PC-3 (cell line): ENCODE data around the gene SMIM38. TPM values are rescaled to one million over a fixed set of nuclear protein-coding genes. Genes with fewer than 3 reads are reported as not detected.

Experiments used
- ATAC-seq: fragments of 200-7000 bp; cut with Tn5 transposase; 2 replicates; pipeline ENCODE4 v1.9.1; 2020; ENCODE audit warnings: mild to moderate bottlenecking, moderate library complexity
- BruUV-seq: library from RNA; stranded (reverse); fragments of 400-500 nt; replicated peaks from 2 replicates; lab custom pipeline; 2021; lab: Mats Ljungman, UMichigan
- CTCF ChIA-PET: fragments of 300-600 bp; sonication (Branson Sonifier 250); formaldehyde crosslinking; loops from one replicate; lab custom pipeline; 2022; ENCODE audit warnings: antibody characterized with exemption; lab: Charles Lee
- POLR2A ChIA-PET: fragments of 300-600 bp; sonication (Branson Sonifier 250); formaldehyde crosslinking; loops from one replicate; lab custom pipeline; 2022; ENCODE audit warnings: antibody characterized with exemption; ENCODE audit not compliant: unreplicated experiment; lab: Charles Lee
- DNase-seq: peaks from one replicate; pipeline ENCODE4 v3.0.0-alpha.2; 2015
- H2AFZ ChIP-seq: fragments of 300-600 bp; sonication (generic); 2 replicates; pipeline ENCODE4 v1.6.0; 2016; ENCODE audit warnings: antibody characterized with exemption, low read length
- H3F3A ChIP-seq: fragments of 300-600 bp; sonication (generic); one replicate; pipeline ENCODE4 v1.6.0; 2017; ENCODE audit warnings: antibody characterized with exemption, low read length, control low read depth, mild to moderate bottlenecking; ENCODE audit not compliant: unreplicated experiment
- H3K27ac ChIP-seq: fragments of 300-600 bp; sonication (generic); 2 replicates; pipeline ENCODE4 v1.5.1; 2016; ENCODE audit warnings: mild to moderate bottlenecking, low read length
- H3K27me3 ChIP-seq: fragments of 300-600 bp; sonication (generic); 2 replicates; pipeline ENCODE4 v1.6.1; 2016; ENCODE audit warnings: low read length, mixed read lengths
- H3K36me3 ChIP-seq: fragments of 300-600 bp; sonication (generic); 2 replicates; pipeline ENCODE4 v1.6.1; 2016; ENCODE audit warnings: low read depth, mixed run types, low read length, mixed read lengths
- H3K4me1 ChIP-seq: fragments of 300-600 bp; sonication (generic); 2 replicates; pipeline ENCODE4 v1.5.1; 2016; ENCODE audit warnings: low read length; ENCODE audit not compliant: insufficient read depth
- H3K4me2 ChIP-seq: fragments of 300-600 bp; sonication (generic); 2 replicates; pipeline ENCODE4 v1.6.0; 2016; ENCODE audit warnings: low read length
- H3K4me3 ChIP-seq: fragments of 300-600 bp; sonication (generic); 2 replicates; pipeline ENCODE4 v1.5.1; 2016; ENCODE audit warnings: mild to moderate bottlenecking, low read length, mixed read lengths
- H3K79me2 ChIP-seq: fragments of 300-600 bp; sonication (generic); 2 replicates; pipeline ENCODE4 v1.6.1; 2017; ENCODE audit warnings: low read length, mixed read lengths
- H3K9ac ChIP-seq: fragments of 300-600 bp; sonication (generic); 2 replicates; pipeline ENCODE4 v1.6.0; 2016; ENCODE audit warnings: mild to moderate bottlenecking, low read length
- H3K9me2 ChIP-seq: fragments of 300-600 bp; sonication (generic); replicated peaks from 2 replicates; pipeline ENCODE4 v1.6.1; 2016; ENCODE audit warnings: mixed run types, low read length, mixed read lengths
- H3K9me3 ChIP-seq: fragments of 300-600 bp; sonication (generic); 2 replicates; pipeline ENCODE4 v1.6.1; 2016; ENCODE audit warnings: low read length, mixed read lengths
- H4K20me1 ChIP-seq: fragments of 300-600 bp; sonication (generic); 2 replicates; pipeline ENCODE4 v1.6.1; 2016; ENCODE audit warnings: low read length, mixed read lengths
- CTCF ChIP-seq: fragments of 300-600 bp; sonication (generic); conservative IDR thresholded peaks from 2 replicates; pipeline ENCODE4 v1.5.1; 2017; ENCODE audit warnings: antibody characterized with exemption, low read depth, mild to moderate bottlenecking, low read length
- EZH2 ChIP-seq: fragments of 300-600 bp; sonication (generic); IDR thresholded peaks from one replicate; pipeline ENCODE4 v1.6.1; 2017; ENCODE audit warnings: antibody characterized with exemption, mild to moderate bottlenecking, low read length; ENCODE audit not compliant: unreplicated experiment
- EZH2phosphoT487 ChIP-seq: fragments of 300-600 bp; sonication (generic); IDR thresholded peaks from 2 replicates; pipeline ENCODE4 v1.6.1; 2018; ENCODE audit warnings: mild to moderate bottlenecking, antibody characterized with exemption, low read length, borderline replicate concordance
- intact Hi-C: fragments of 100-400 bp; cut with micrococcal nuclease; formaldehyde crosslinking; loops from 2 replicates; pipeline ENCODE4 v1.9.0; 2023
- total RNA-seq: library from RNA; depleted of rRNA; stranded (reverse); fragments of >200 nt; gene quantifications from 2 replicates; pipeline ENCODE4 v1.2.3, GENCODE V29; 2014

The SMIM38 gene
- total RNA-seq, 1 experiment from 2014 or later = 0.04 TPM

GRCh38 chr11:69156673-69157155 is 979 bp downstream of the SMIM38 start:
- Histone ChIP-seq H2AFZ (no peak overlapping the region), H3K27me3 (no peaks in the 10 kb centered on the region), H3K4me1 (no peaks in the 10 kb centered on the region), H4K20me1 (no peaks in the 10 kb centered on the region), H3K4me2 (no peak overlapping the region), H3K9me3 (no peaks in the 10 kb centered on the region), H3K9ac (no peak overlapping the region), H3K79me2 (no peaks in the 10 kb centered on the region), H3K27ac (no peak overlapping the region), H3F3A (no peaks in the 10 kb centered on the region), H3K9me2 (no peaks in the 10 kb centered on the region), H3K4me3 (no peak overlapping the region), H3K36me3 (no peaks in the 10 kb centered on the region)
- intact Hi-C loops = no loop called here
- DNase-seq (no peak), ATAC-seq (no peak)
- POLR2A ChIA-PET = interaction anchor here (0.8 kb wide), 1 partner anchor 1705 kb away, joined by 11 read pairs; no protein-coding TSS in a partner anchor
- CTCF ChIA-PET = no interaction called here
- BruUV-seq = no TSS peak
- TF ChIP-seq CTCF (no peak), EZH2 (no peak), EZH2phosphoT487 (no peak)

GRCh38 chr11:69157156-69157821 is 1.6 kb downstream of the SMIM38 start:
- Histone ChIP-seq H3K9me2 (no peaks in the 10 kb centered on the region), H3K27ac (no peak overlapping the region), H3K4me2 (no peak overlapping the region), H3K4me3 (no peak overlapping the region), H3F3A (no peaks in the 10 kb centered on the region), H4K20me1 (no peaks in the 10 kb centered on the region), H3K9ac (no peak overlapping the region), H3K79me2 (no peaks in the 10 kb centered on the region), H3K9me3 (no peaks in the 10 kb centered on the region), H3K36me3 (no peaks in the 10 kb centered on the region), H2AFZ (no peak overlapping the region), H3K27me3 (no peaks in the 10 kb centered on the region), H3K4me1 (no peaks in the 10 kb centered on the region)
- BruUV-seq = no TSS peak
- intact Hi-C loops = no loop called here
- DNase-seq (no peak), ATAC-seq (no peak)
- POLR2A ChIA-PET = interaction anchor here (0.8 kb wide), 1 partner anchor 1705 kb away, joined by 11 read pairs; no protein-coding TSS in a partner anchor
- TF ChIP-seq CTCF (no peak), EZH2 (no peak), EZH2phosphoT487 (no peak)
- CTCF ChIA-PET = no interaction called here

- Histone ChIP-seq H2AFZ (no peak overlapping the region), H3K9me3 (no peaks in the 10 kb centered on the region), H3K4me2 (no peak overlapping the region), H3K27me3 (no peaks in the 10 kb centered on the region), H3K27ac (no peak overlapping the region), H3K4me1 (no peaks in the 10 kb centered on the region), H3K79me2 (no peaks in the 10 kb centered on the region), H3K36me3 (no peaks in the 10 kb centered on the region), H3K4me3 (no peak overlapping the region), H4K20me1 (no peaks in the 10 kb centered on the region), H3F3A (no peaks in the 10 kb centered on the region), H3K9me2 (no peaks in the 10 kb centered on the region), H3K9ac (no peak overlapping the region)
- ChIA-PET POLR2A (no interaction called here), CTCF (no interaction called here)
- intact Hi-C loops = no loop called here
- ATAC-seq = no peak
- BruUV-seq = no TSS peak
- TF ChIP-seq EZH2 (no peak), EZH2phosphoT487 (no peak), CTCF (no peak)
- no peak for DNase-seq
These were observed 2.1 kb downstream of the SMIM38 start for GRCh38 chr11:69157822-69158231.
